Fibroblast of the aortic adventitia (primary cell): ENCODE data around the gene OLFML2B. TPM values are rescaled to one million over a fixed set of nuclear protein-coding genes. Genes with fewer than 3 reads are reported as not detected.

Source experiments
- DNase-seq: peaks from one replicate; pipeline ENCODE4 v3.0.0-alpha.2; 2010; ENCODE audit warnings: low read depth
- H3K4me3 ChIP-seq: 2 replicates; pipeline ENCODE4 v1.5.1; 2011; ENCODE audit warnings: low read depth, mild to moderate bottlenecking, control low read depth, low read length, moderate library complexity
- total RNA-seq: library from RNA; depleted of rRNA; stranded (reverse); fragments of >200 nt; gene quantifications from 2 replicates; pipeline ENCODE4 v1.2.3, GENCODE V29; 2012; ENCODE audit warnings: low replicate concordance
- TF ChIP-seq, protein P1 (sequence below): IDR thresholded peaks from 2 replicates; pipeline ENCODE4 v1.5.1; 2011; ENCODE audit warnings: mild to moderate bottlenecking, low read length, control low read depth, inconsistent platforms; ENCODE audit not compliant: insufficient read depth

OLFML2B gene
- total RNA-seq, 1 donor: 14.5 TPM

GRCh38 chr1:161962091-161962887, 61.4 kb downstream of the OLFML2B start:
- peak; percentile 88 for DNase-seq
- TF ChIP-seq, protein P1, sequence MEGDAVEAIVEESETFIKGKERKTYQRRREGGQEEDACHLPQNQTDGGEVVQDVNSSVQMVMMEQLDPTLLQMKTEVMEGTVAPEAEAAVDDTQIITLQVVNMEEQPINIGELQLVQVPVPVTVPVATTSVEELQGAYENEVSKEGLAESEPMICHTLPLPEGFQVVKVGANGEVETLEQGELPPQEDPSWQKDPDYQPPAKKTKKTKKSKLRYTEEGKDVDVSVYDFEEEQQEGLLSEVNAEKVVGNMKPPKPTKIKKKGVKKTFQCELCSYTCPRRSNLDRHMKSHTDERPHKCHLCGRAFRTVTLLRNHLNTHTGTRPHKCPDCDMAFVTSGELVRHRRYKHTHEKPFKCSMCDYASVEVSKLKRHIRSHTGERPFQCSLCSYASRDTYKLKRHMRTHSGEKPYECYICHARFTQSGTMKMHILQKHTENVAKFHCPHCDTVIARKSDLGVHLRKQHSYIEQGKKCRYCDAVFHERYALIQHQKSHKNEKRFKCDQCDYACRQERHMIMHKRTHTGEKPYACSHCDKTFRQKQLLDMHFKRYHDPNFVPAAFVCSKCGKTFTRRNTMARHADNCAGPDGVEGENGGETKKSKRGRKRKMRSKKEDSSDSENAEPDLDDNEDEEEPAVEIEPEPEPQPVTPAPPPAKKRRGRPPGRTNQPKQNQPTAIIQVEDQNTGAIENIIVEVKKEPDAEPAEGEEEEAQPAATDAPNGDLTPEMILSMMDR: no peak
- peak overlapping the region; percentile 66 for H3K4me3 ChIP-seq

- DNase-seq: peak; percentile 12
- no peak overlapping the region for H3K4me3 ChIP-seq
- TF ChIP-seq, protein P1: no peak
These were observed 65.2 kb downstream of the OLFML2B start for GRCh38 chr1:161958425-161958824.

- TF ChIP-seq, protein P1: no peak
These were observed 66.7 kb downstream of the OLFML2B start for GRCh38 chr1:161956930-161957329.

GRCh38 chr1:161956097-161956496, 67.6 kb downstream of the OLFML2B start:
- peak; percentile 97 for DNase-seq
- no peak overlapping the region for H3K4me3 ChIP-seq
- TF ChIP-seq, protein P1: no peak

More at GRCh38 chr1:161956930-161957329, 66.7 kb downstream of the OLFML2B start:
- peak; percentile 25 for DNase-seq
- H3K4me3 ChIP-seq: no peak overlapping the region

GRCh38 chr1:161955606-161956005, 68.1 kb downstream of the OLFML2B start:
- H3K4me3 ChIP-seq: no peak overlapping the region
- no peak for DNase-seq
- TF ChIP-seq, protein P1: no peak

- H3K4me3 ChIP-seq: no peak overlapping the region
- peak; percentile 58 for DNase-seq
- TF ChIP-seq, protein P1: no peak
These were observed 69.2 kb downstream of the OLFML2B start for GRCh38 chr1:161954466-161954865.
